ENCODE data around the gene ANKIB1. TPM values are rescaled to one million over a fixed set of nuclear protein-coding genes. Genes with fewer than 3 reads are reported as not detected.
"Not testable (repeated sequence)": the region's sequence is repeated elsewhere in the genome, so short reads cannot be mapped to it uniquely, and the experiment has no call there.

Gene ANKIB1
- total RNA-seq, 1 experiment from 2014 or later: 83.8 TPM

- DNase-seq (ENCODE audit: low read depth, low spot score) (no peak), ATAC-seq (no peak)
- Histone ChIP-seq H3K9me3 (ENCODE audit: control insufficient read depth, insufficient read depth, low read depth, low read length) (no peaks in the 10 kb centered on the region; the same call in 1 of the 2 replicates), H3K4me3 (ENCODE audit: low read depth in 2 of 2, low read length in 2 of 2) (no peak overlapping the region), H3K36me3 (ENCODE audit: control insufficient read depth, insufficient read depth, low read length) (peaks cover 4% of the 10 kb centered on the region; the same call in 1 of the 2 replicates), H3K27ac (ENCODE audit: low read length) (no peak overlapping the region), H3K4me1 (ENCODE audit: control insufficient read depth, insufficient read depth, low read length) (peaks cover 12% of the 10 kb centered on the region), H3K27me3 (ENCODE audit: control insufficient read depth, insufficient read depth, low read length) (no peaks in the 10 kb centered on the region)
- CTCF ChIA-PET: no interaction called here
- TF ChIP-seq CTCF (IDR thresholded peaks at IDR 0.05): no peak
- TF ChIP-seq TCF7L2 (IDR thresholded peaks at IDR 0.05; ENCODE audit: low read depth, low read length): no peak
- no peak for TF ChIP-seq POLR2AphosphoS5 (IDR thresholded peaks at IDR 0.05; ENCODE audit: low read depth, low read length)
- TF ChIP-seq REST (IDR thresholded peaks at IDR 0.05; ENCODE audit: insufficient read depth in 1 of 2, low read depth in 2 of 2, low read length in 1 of 2): no peak
- TF ChIP-seq SIN3A (IDR thresholded peaks at IDR 0.05; ENCODE audit: borderline replicate concordance, insufficient read depth, low read depth, low read length): no peak
- no TSS peak for BruUV-seq (replicated peaks)
- POLR2A ChIA-PET: no interaction called here
- in situ Hi-C loops (cut with HindIII; ENCODE audit: low pct_unique_long_range_greater_than_20kb, low sequenced_read_pairs) (no loop called here), intact Hi-C loops (cut with micrococcal nuclease; ENCODE audit: unreplicated experiment) (no loop called here)
Observed at GRCh38 chr7:92251181-92251580, 5.4 kb downstream of the ANKIB1 start.

GRCh38 chr7:92253251-92253650, 7.5 kb downstream of the ANKIB1 start:
- H3K4me3 ChIP-seq (ENCODE audit: low read depth in 2 of 2, low read length in 2 of 2): no peak overlapping the region
- ChIA-PET POLR2A (no interaction called here), CTCF (no interaction called here)
- no peak for DNase-seq (ENCODE audit: low read depth, low spot score)
- ATAC-seq: no peak
- no TSS peak for BruUV-seq (replicated peaks)
- H3K9me3 ChIP-seq (ENCODE audit: control insufficient read depth, insufficient read depth, low read depth, low read length): no peaks in the 10 kb centered on the region; the same call in 1 of the 2 replicates
- TF ChIP-seq SIN3A (IDR thresholded peaks at IDR 0.05; ENCODE audit: borderline replicate concordance, insufficient read depth, low read depth, low read length) (no peak), TCF7L2 (IDR thresholded peaks at IDR 0.05; ENCODE audit: low read depth, low read length) (no peak), POLR2AphosphoS5 (IDR thresholded peaks at IDR 0.05; ENCODE audit: low read depth, low read length) (no peak), CTCF (IDR thresholded peaks at IDR 0.05) (no peak), REST (IDR thresholded peaks at IDR 0.05; ENCODE audit: insufficient read depth in 1 of 2, low read depth in 2 of 2, low read length in 1 of 2) (no peak)
- H3K27me3 ChIP-seq (ENCODE audit: control insufficient read depth, insufficient read depth, low read length): no peaks in the 10 kb centered on the region
- H3K36me3 ChIP-seq (ENCODE audit: control insufficient read depth, insufficient read depth, low read length): no peaks in the 10 kb centered on the region
- no peak overlapping the region for H3K27ac ChIP-seq (ENCODE audit: low read length)
- in situ Hi-C loops (cut with HindIII; ENCODE audit: low pct_unique_long_range_greater_than_20kb, low sequenced_read_pairs): no loop called here
- peaks cover 2% of the 10 kb centered on the region; the same call in 1 of the 2 replicates for H3K4me1 ChIP-seq (ENCODE audit: control insufficient read depth, insufficient read depth, low read length)
- intact Hi-C loops (cut with micrococcal nuclease; ENCODE audit: unreplicated experiment): no loop called here

GRCh38 chr7:92254800-92255199, 9.0 kb downstream of the ANKIB1 start:
- H3K36me3 ChIP-seq (ENCODE audit: control insufficient read depth, insufficient read depth, low read length); CTCF ChIA-PET; BruUV-seq (replicated peaks): not testable (repeated sequence)

More at GRCh38 chr7:92254800-92255199, 9.0 kb downstream of the ANKIB1 start:
- POLR2A ChIA-PET; H3K9me3 ChIP-seq (ENCODE audit: control insufficient read depth, insufficient read depth, low read depth, low read length); intact Hi-C loops (cut with micrococcal nuclease; ENCODE audit: unreplicated experiment); H3K4me1 ChIP-seq (ENCODE audit: control insufficient read depth, insufficient read depth, low read length); ATAC-seq; H3K27ac ChIP-seq (ENCODE audit: low read length); H3K27me3 ChIP-seq (ENCODE audit: control insufficient read depth, insufficient read depth, low read length); DNase-seq (ENCODE audit: low read depth, low spot score); in situ Hi-C loops (cut with HindIII; ENCODE audit: low pct_unique_long_range_greater_than_20kb, low sequenced_read_pairs); H3K4me3 ChIP-seq (ENCODE audit: low read depth in 2 of 2, low read length in 2 of 2): not testable (repeated sequence)
